NCI-H345 (cell line): ENCODE results near the gene PPP4R3A.
"Not testable (repeated sequence)": the region's sequence is repeated elsewhere in the genome, so short reads cannot be mapped to it uniquely, and the experiment has no call there.

Experiments
- DNase-seq: peaks from one replicate; lab custom pipeline; 2025; lab: John Stamatoyannopoulos, UW

PPP4R3A gene

GRCh38 chr14:91409240-91409639 is 100.9 kb downstream of the PPP4R3A start:
- not testable (repeated sequence) for DNase-seq
